Stimulated activated CD8-positive, alpha-beta memory T cell treated with anti-CD3 and anti-CD28 coated beads, Interleukin-12 subunit alpha, Interleukin-12 subunit beta, amount 100 ng/mL, for 24 hours (primary cell): ENCODE data around the gene FBXL17.
"Not testable (repeated sequence)": the region's sequence is repeated elsewhere in the genome, so short reads cannot be mapped to it uniquely, and the experiment has no call there.

ENCODE experiments used
- DNase-seq: peaks from one replicate; pipeline ENCODE4 v3.0.0-alpha.2; 2020; ENCODE audit errors: extremely low read depth

FBXL17 gene

GRCh38 chr5:108381954-108382783, at the start of gene FBXL17:
Gene FBXL17, minus strand, starts transcription at chr5:108382098.
- peak; percentile 83 for DNase-seq

GRCh38 chr5:108430931-108431608, 49.2 kb upstream of the FBXL17 start:
- no peak for DNase-seq

DNA sequence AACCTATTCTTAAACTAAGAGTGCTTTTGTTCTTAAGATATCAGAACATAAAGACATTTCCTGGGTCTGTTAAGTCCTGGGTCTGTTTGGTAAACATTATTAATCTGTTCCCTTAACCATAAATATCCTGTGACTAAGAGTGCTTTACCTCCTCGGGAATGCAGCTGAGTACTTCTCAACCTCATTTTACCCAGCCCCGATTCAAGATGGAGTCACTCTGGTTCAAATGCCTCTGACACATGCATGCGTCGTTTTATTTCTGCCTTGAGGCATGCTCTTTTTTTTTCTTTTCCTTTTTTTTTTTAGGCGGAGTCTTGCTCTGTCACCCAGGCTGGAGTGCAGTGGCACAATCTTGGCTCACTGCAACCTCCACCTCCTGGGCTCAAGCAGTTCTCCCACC, 39.8 kb upstream of the FBXL17 start:
- DNase-seq, result no peak

GRCh38 chr5:108420755-108421154, 38.9 kb upstream of the FBXL17 start:
- no peak for DNase-seq

DNA sequence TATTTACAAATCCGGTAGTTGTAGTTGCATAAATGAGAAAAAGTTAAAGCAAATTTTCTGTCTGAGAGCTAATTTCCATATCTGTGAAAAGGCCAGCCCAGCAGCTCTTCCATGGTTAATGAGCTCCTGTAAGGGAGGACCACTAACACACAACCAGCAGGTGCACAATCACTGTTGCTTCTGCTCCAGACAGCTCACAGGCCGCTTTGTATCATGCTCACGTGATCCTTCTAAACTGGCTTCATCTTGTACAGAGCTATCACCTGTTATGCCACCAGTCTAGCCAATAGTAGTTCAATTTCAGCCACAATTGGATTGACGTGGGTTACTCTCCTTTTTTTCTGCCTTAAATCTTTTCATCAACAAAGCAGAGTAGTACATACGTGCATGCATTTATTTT, 38.3 kb upstream of the FBXL17 start:
- DNase-seq, result no peak

DNA sequence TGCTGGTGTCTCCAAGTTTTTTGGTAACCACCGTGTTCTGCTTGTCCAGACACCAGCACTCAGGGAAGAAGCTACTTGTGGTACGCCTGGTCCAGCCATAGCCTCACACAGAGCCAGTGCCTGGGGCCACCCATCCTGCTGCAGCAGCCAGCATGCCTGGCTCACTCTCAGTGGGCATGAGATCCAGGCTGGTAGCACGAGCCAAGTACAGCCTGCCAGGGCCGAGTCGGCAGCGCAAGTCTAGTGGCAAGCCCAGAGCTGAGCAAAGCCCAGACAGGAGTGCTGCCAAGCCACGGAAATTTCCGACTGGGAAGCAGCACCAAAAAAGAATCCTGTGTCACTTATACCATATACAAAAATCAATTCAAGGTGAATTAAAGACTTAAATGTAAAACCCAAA, 36.3 kb upstream of the FBXL17 start:
- DNase-seq, result no peak

DNA sequence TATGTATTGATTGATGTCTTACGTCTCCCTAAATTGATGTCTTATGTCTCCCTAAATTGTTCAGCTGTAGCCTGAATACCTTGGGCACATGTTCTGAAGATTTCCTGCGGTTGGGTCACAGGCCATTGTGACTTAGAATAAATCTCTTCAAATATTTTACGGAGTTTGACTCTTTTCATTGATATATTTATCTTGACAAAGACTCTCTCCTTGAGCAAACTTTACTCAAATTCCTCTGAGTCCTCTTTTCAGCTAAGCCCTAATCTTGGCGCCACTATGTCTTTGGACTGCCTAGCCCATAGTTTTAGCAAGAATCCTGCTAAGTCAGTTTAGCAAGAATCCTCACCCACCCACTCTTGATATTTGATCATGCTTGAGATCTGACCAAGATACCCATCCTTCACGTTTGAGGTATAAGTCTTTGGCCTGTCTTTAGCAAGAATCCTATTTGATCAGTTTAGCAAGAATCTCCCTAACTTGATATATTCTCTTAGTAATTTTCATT, 35.3 kb upstream of the FBXL17 start:
- DNase-seq, result no peak

DNA sequence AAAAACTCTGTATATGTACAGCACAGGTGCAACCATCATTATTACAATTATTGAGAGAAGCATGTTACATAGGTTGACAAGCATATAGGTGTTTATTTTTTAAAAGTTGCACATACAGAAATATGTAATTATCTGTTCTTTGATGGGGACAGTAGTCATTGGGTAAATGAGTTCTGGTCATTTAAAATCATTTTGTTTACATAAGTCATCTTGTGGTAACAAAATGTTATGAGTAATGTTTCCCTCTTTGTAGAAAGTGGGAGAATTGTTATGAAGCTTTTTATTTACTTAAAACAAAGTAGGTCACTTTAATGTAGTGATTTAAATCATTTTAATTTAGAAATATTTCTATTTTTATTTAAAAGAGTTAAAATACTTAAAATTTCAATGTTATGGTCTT, 33.8 kb upstream of the FBXL17 start:
- no peak for DNase-seq

DNA sequence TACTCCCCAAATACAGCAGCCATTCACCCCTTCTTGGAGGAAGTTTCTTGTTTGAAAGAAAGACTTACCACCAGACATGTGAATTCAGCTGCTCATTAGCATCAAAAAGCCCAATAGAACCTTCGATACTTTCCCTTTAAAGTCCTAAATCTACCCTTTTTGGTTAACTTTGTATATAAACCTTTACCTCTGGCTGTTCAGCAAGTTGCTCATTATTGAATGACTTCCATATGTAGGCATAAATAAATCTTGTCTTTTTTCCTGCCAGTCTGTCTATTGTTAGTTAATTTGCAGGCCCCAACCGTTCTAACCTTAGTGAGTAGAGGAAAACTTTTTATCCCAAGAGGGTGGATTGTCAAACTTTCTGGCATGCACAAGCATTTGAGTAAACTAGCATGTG, 27.9 kb upstream of the FBXL17 start:
- DNase-seq, result no peak

DNA sequence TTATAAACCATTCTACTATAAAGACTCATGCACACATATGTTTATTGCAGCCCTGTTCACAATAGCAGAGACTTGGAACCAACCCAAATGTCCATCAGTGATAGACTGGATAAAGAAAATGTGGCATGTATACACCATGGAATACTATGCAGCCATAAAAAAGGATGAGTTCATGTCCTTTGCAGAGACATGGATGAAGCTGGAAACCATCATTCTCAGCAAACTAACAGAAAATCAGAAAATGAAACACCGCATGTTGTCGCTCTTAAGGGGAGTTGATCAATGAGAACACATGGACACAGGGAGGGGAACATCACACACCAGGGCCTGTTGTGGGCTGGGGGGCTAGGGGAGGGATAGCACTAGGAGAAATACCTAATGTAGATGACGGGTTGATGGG, 23.3 kb upstream of the FBXL17 start:
- DNase-seq, result not testable (repeated sequence)

- DNase-seq, result no peak
Measured at GRCh38 chr5:108398964-108399363, 17.1 kb upstream of the FBXL17 start.

- DNase-seq, result not testable (repeated sequence)
Measured at GRCh38 chr5:108396837-108397236, 14.9 kb upstream of the FBXL17 start.

DNA sequence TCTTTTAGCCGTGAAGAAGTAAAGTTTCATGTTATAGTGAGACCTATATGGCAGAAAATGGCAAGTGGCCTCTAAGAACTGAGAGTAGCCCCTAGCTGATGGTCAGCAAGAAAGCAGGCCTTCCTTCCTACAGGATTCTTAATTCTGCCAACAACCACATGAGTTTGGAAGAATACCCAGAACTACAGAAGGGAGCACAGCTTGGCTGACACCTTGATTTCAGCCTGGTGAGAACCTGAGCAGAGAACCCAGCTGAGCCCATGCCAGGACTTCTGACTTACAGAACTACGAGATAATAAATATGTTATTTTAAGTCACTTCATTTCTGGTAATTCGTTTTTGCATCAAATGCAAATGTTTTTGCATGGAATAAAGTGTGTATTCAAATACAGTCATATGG, 5.9 kb upstream of the FBXL17 start:
- no peak for DNase-seq

- no peak for DNase-seq
Measured at GRCh38 chr5:108386345-108387061, 4.6 kb upstream of the FBXL17 start.

- DNase-seq, result no peak
Measured at GRCh38 chr5:108384741-108385140, 2.8 kb upstream of the FBXL17 start.

DNA sequence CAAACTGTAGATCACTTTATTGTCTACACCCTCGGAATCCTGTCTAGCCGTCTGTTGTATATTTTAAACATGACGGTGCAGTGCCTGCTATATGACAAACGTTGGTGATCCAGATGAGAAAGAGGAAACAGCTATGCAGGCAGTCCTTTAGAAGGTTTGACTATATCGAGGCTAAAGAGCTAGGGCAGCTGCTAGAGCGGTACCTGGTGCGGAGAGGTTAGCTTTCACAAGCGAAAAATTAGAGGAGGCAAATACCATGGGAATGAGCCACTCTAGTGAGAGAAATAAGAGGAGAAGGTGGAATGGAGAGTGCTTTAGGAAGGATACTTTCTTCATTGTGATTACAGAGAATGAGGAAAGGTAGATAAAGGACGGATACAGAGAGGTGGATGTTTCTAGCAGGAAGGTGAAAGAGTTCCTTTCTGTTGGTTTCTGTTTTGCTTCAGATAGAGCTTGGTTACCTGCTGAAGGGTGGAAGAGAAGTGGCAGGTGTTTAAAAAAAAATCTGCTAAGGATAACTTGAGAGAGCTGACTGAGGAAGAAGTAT, 959 bp upstream of the FBXL17 start:
- DNase-seq, result no peak

DNA sequence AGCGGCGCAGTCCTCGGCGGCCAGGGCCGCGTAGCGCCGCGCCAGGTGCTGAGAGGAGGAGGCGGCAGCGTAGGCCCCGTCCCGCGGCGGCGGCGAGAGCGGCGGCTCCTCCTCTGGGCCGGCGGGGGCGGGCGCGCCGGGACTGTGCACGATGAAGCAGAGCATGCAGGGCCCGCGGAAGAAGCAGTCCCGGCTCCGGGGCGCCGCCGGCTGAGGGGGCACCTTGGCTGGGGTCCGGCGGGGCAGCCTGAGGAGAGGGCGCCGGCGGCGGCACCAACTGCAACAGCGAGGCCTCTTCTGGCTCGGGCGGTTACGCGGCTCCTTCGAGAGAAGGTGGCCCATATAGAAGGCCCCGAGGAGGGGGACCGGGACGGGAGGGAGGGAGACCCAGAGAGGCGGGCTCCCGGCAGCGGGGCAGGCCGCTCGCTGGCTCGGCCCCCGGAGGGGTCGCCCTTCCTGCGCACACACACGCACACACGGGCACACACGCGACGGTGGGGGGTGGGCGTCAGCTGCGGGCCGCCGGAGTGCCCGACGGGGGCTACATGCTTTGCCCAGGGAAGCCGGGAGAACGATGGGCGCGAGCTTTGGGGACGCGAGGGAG, 446 bp downstream of the FBXL17 start:
- peak; percentile 55 for DNase-seq

DNA sequence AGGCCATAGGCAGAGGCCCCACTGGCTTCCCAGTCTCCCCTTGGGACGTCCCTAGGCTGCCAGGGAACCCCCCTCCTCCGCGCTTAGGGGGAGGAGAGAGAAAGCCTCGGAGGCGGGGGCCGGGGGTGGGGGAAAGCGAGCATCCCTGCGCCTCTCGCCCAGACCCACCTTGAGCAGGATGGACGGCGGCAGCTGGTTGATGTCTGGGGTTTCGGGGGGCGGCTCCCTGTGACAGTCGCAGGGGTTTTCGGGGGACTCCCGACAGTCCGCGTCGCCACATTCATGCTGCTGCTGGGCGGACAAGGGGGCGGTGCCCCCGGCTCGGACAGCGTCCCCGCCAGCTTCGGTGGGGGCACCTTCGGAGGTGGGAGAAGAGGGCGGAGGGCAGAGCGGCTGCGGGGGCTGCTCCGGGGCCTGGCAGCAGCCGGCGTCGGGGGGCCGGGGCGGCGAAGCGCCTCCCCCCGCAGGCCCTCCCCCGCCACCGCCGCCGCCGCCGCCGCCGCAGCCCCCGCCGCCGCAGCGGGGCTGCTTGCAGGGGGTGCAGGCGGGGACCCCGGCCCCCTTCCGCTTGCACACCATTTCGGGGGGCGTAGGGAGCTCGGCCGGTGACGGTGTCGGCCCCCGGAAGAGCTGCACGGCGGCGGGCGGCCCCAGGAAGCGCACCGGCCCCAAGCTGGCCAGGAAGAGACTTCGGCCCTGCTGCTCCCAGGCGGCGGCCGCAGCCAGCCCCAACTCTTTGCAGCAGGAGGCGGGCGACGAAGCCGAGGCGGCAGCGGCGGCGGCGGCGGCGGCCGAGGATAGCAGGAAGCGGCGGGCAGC, 1.2 kb downstream of the FBXL17 start:
- DNase-seq, result peak; percentile 33

DNA sequence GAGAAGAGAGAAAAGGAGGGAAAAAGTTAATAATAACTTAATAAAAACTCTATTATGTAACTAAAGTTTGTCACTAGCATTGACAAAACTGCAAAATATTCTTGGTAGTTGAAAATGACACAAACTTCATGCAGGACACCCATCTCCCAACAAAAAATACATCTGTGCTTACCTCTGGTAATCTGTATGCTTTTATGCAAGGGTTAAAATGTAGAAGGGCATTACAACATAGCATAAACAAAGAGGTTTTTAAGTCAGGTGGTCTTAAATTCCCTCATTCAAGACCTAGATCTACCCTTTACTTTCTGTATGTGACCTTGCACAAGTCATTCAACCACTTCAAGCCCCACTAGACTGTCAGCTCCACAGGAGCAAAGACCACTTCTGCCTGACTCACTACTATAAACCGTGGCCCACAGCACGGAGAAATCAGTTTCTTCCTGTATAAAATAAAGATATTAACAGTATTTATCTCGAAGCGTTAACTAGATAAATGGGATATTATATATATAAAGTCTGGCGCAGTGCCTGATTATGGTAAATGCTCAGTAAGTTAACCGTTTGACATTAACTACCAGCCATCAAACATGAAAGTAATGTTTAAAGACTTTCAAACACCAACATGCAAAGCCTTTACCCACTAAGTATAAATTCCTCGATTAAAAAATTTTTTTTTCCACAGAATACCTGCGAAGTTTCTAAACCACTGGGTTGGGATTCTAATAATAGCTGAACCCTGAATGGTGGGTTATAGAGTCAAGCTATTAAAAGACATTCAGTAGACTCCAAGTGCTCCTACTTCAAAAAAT, 2.0 kb downstream of the FBXL17 start:
- DNase-seq, result no peak

GRCh38 chr5:108375768-108376167, 6.1 kb downstream of the FBXL17 start:
- DNase-seq, result no peak
